ENCODE results near the gene ATXN7L1.

Gene ATXN7L1

GRCh38 chr7:105816954-105817615 is 59.3 kb downstream of the ATXN7L1 start:
- TF ChIP-seq CEBPB (IDR thresholded peaks at IDR 0.05) (no peak), TAF1 (IDR thresholded peaks at IDR 0.05; ENCODE audit: low read depth) (no peak)

- no peak for TF ChIP-seq ZBTB7A (IDR thresholded peaks at IDR 0.05; ENCODE audit: low read depth)
- TF ChIP-seq RAD21 (IDR thresholded peaks at IDR 0.05; ENCODE audit: low read depth) = no peak
- no peak for TF ChIP-seq TEAD4 (IDR thresholded peaks at IDR 0.05)
- TF ChIP-seq REST (IDR thresholded peaks at IDR 0.05; ENCODE audit: low read depth) = no peak
- TF ChIP-seq TAF1 (IDR thresholded peaks at IDR 0.05; ENCODE audit: low read depth) = no peak
- TF ChIP-seq FOXM1 (IDR thresholded peaks at IDR 0.05; ENCODE audit: borderline replicate concordance, low read depth) = no peak
- TF ChIP-seq YY1 (IDR thresholded peaks at IDR 0.05; ENCODE audit: low read depth) = no peak
- TF ChIP-seq EP300 (IDR thresholded peaks at IDR 0.05; ENCODE audit: borderline replicate concordance) = no peak
- no peak for TF ChIP-seq EGR1 (IDR thresholded peaks at IDR 0.05)
- no peak for TF ChIP-seq CREB1 (IDR thresholded peaks at IDR 0.05; ENCODE audit: low read depth)
- TF ChIP-seq CEBPB (IDR thresholded peaks at IDR 0.05) = no peak
- no peak for TF ChIP-seq MAX (IDR thresholded peaks at IDR 0.05)
- TF ChIP-seq USF1 (IDR thresholded peaks at IDR 0.05) = no peak
- no peak for TF ChIP-seq TCF12 (IDR thresholded peaks at IDR 0.05; ENCODE audit: low read depth)
- no peak for TF ChIP-seq NFIC (IDR thresholded peaks at IDR 0.05)
Observed at GRCh38 chr7:105816266-105816843, 60.0 kb downstream of the ATXN7L1 start.

- TF ChIP-seq USF1 (IDR thresholded peaks at IDR 0.05) = no peak
- TF ChIP-seq TCF12 (IDR thresholded peaks at IDR 0.05; ENCODE audit: low read depth) = no peak
Observed at GRCh38 chr7:105815576-105815975, 60.8 kb downstream of the ATXN7L1 start.

GRCh38 chr7:105814481-105814880 is 61.9 kb downstream of the ATXN7L1 start:
- TF ChIP-seq RAD21 (IDR thresholded peaks at IDR 0.05; ENCODE audit: low read depth) = no peak
- no peak for TF ChIP-seq CREB1 (IDR thresholded peaks at IDR 0.05; ENCODE audit: low read depth)
- TF ChIP-seq EP300 (IDR thresholded peaks at IDR 0.05; ENCODE audit: borderline replicate concordance) = no peak
- TF ChIP-seq TEAD4 (IDR thresholded peaks at IDR 0.05) = no peak
- TF ChIP-seq EGR1 (IDR thresholded peaks at IDR 0.05) = no peak
- no peak for TF ChIP-seq FOXM1 (IDR thresholded peaks at IDR 0.05; ENCODE audit: borderline replicate concordance, low read depth)
- TF ChIP-seq CEBPB (IDR thresholded peaks at IDR 0.05) = no peak
- TF ChIP-seq USF1 (IDR thresholded peaks at IDR 0.05) = no peak

- TF ChIP-seq MAX (IDR thresholded peaks at IDR 0.05) (no peak), EP300 (IDR thresholded peaks at IDR 0.05; ENCODE audit: borderline replicate concordance) (no peak), CREB1 (IDR thresholded peaks at IDR 0.05; ENCODE audit: low read depth) (no peak), ZBTB7A (IDR thresholded peaks at IDR 0.05; ENCODE audit: low read depth) (no peak), FOXM1 (IDR thresholded peaks at IDR 0.05; ENCODE audit: borderline replicate concordance, low read depth) (no peak), NFIC (IDR thresholded peaks at IDR 0.05) (no peak), EGR1 (IDR thresholded peaks at IDR 0.05) (no peak), TCF12 (IDR thresholded peaks at IDR 0.05; ENCODE audit: low read depth) (no peak), CEBPB (IDR thresholded peaks at IDR 0.05) (no peak), TEAD4 (IDR thresholded peaks at IDR 0.05) (no peak), YY1 (IDR thresholded peaks at IDR 0.05; ENCODE audit: low read depth) (no peak), TAF1 (IDR thresholded peaks at IDR 0.05; ENCODE audit: low read depth) (no peak), RAD21 (IDR thresholded peaks at IDR 0.05; ENCODE audit: low read depth) (no peak), REST (IDR thresholded peaks at IDR 0.05; ENCODE audit: low read depth) (no peak), USF1 (IDR thresholded peaks at IDR 0.05) (no peak)
Observed at GRCh38 chr7:105811189-105811847, 65.1 kb downstream of the ATXN7L1 start.

Data from Ishikawa (cell line).